Stimulated activated memory B cell treated with anti-CD40 and anti-IgM and Interleukin-4, amounts not matched to agents 10 μg/mL and 1 μg/mL and 100 μg/mL, for 72 hours (primary cell): ENCODE results near the gene RFC4.

Source experiments
- ATAC-seq: fragments of 150-1000 bp; cut with Tn5 transposase; 2 replicates; pipeline ENCODE4 v1.10.0; 2021
- H3K27ac Mint-ChIP-seq: one replicate; pipeline ENCODE4 v1.8.0; 2022; ENCODE audit warnings: mild to moderate bottlenecking, mixed read lengths
- H3K27me3 Mint-ChIP-seq: one replicate; pipeline ENCODE4 v1.8.0; 2022; ENCODE audit warnings: mixed read lengths
- H3K36me3 Mint-ChIP-seq: one replicate; pipeline ENCODE4 v1.8.0; 2022; ENCODE audit warnings: mixed read lengths
- H3K4me1 Mint-ChIP-seq: one replicate; pipeline ENCODE4 v1.8.0; 2022; ENCODE audit warnings: mixed read lengths
- H3K4me3 Mint-ChIP-seq: one replicate; pipeline ENCODE4 v1.8.0; 2022; ENCODE audit warnings: mild to moderate bottlenecking, moderate library complexity, mixed read lengths
- H3K9me3 Mint-ChIP-seq: one replicate; pipeline ENCODE4 v1.8.0; 2022; ENCODE audit warnings: mixed read lengths

Gene RFC4

GRCh38 chr3:186754871-186755270 is 51.4 kb downstream of the RFC4 start:
- no peak for ATAC-seq
- H3K27me3 Mint-ChIP-seq: peaks cover 7% of the 10 kb centered on the region
- H3K4me1 Mint-ChIP-seq: peaks cover 7% of the 10 kb centered on the region
- H3K27ac Mint-ChIP-seq: no peak overlapping the region
- no peaks in the 10 kb centered on the region for H3K36me3 Mint-ChIP-seq
- H3K4me3 Mint-ChIP-seq: no peak overlapping the region
- H3K9me3 Mint-ChIP-seq: no peaks in the 10 kb centered on the region

- Mint-ChIP-seq H3K36me3 (no peaks in the 10 kb centered on the region), H3K27me3 (peaks cover 7% of the 10 kb centered on the region), H3K4me3 (no peak overlapping the region), H3K9me3 (no peaks in the 10 kb centered on the region), H3K4me1 (peaks cover 7% of the 10 kb centered on the region), H3K27ac (no peak overlapping the region)
- ATAC-seq: no peak
These were observed 52.3 kb downstream of the RFC4 start for GRCh38 chr3:186754006-186754405.

- ATAC-seq: no peak
- no peaks in the 10 kb centered on the region for H3K9me3 Mint-ChIP-seq
- no peaks in the 10 kb centered on the region for H3K36me3 Mint-ChIP-seq
- H3K4me1 Mint-ChIP-seq: peaks cover 7% of the 10 kb centered on the region
- no peak overlapping the region for H3K4me3 Mint-ChIP-seq
- no peak overlapping the region for H3K27ac Mint-ChIP-seq
- peaks cover 7% of the 10 kb centered on the region for H3K27me3 Mint-ChIP-seq
These were observed 54.8 kb downstream of the RFC4 start for GRCh38 chr3:186751480-186751879.

GRCh38 chr3:186750316-186750715 is 56.0 kb downstream of the RFC4 start:
- Mint-ChIP-seq H3K27me3 (peaks cover 7% of the 10 kb centered on the region), H3K9me3 (no peaks in the 10 kb centered on the region), H3K36me3 (no peaks in the 10 kb centered on the region), H3K4me3 (no peak overlapping the region), H3K27ac (no peak overlapping the region), H3K4me1 (peaks cover 13% of the 10 kb centered on the region)
- ATAC-seq: no peak

GRCh38 chr3:186746008-186746407 is 60.3 kb downstream of the RFC4 start:
- no peaks in the 10 kb centered on the region for H3K27me3 Mint-ChIP-seq
- H3K4me1 Mint-ChIP-seq: peaks cover 5% of the 10 kb centered on the region
- H3K27ac Mint-ChIP-seq: no peak overlapping the region

GRCh38 chr3:186743666-186744065 is 62.6 kb downstream of the RFC4 start:
- Mint-ChIP-seq H3K36me3 (peaks cover 15% of the 10 kb centered on the region), H3K27ac (no peak overlapping the region), H3K4me3 (no peak overlapping the region), H3K27me3 (no peaks in the 10 kb centered on the region), H3K4me1 (peaks cover 5% of the 10 kb centered on the region), H3K9me3 (no peaks in the 10 kb centered on the region)
- no peak for ATAC-seq

More at GRCh38 chr3:186746008-186746407, 60.3 kb downstream of the RFC4 start:
- Mint-ChIP-seq H3K36me3 (peaks cover 15% of the 10 kb centered on the region), H3K4me3 (no peak overlapping the region), H3K9me3 (no peaks in the 10 kb centered on the region)
- ATAC-seq: no peak

GRCh38 chr3:186742618-186743380 is 63.5 kb downstream of the RFC4 start:
- Mint-ChIP-seq H3K36me3 (peaks cover 15% of the 10 kb centered on the region), H3K4me3 (no peak overlapping the region), H3K4me1 (peaks cover 5% of the 10 kb centered on the region), H3K27ac (no peak overlapping the region), H3K27me3 (no peaks in the 10 kb centered on the region), H3K9me3 (no peaks in the 10 kb centered on the region)
- no peak for ATAC-seq
